ENCODE results near the gene CNST.

GRCh38 chr1:246572785-246573184 is 6.5 kb downstream of the CNST start:
- TF ChIP-seq POLR2A (IDR thresholded peaks at IDR 0.05; ENCODE audit: low read depth, low read length), result no peak
- TF ChIP-seq POLR2AphosphoS5 (IDR thresholded peaks at IDR 0.05; ENCODE audit: low read depth, low read length), result no peak
- no peak for TF ChIP-seq TAF1 (IDR thresholded peaks at IDR 0.05; ENCODE audit: borderline replicate concordance, low read depth, low read length)
